ENCODE data around the gene OR51F2.
"Not testable (repeated sequence)": the region's sequence is repeated elsewhere in the genome, so short reads cannot be mapped to it uniquely, and the experiment has no call there.

The OR51F2 gene

GRCh38 chr11:4821021-4821420, at the start of gene OR51F2:
Gene OR51F2 (plus strand): TSS chr11:4821321. CDS start chr11:4821422, 101 bp downstream.
- no peak for DNase-seq

GRCh38 chr11:4782454-4782853, 38.7 kb upstream of the OR51F2 start:
- DNase-seq: no peak

GRCh38 chr11:4797206-4797605, 23.9 kb upstream of the OR51F2 start:
- DNase-seq: no peak

GRCh38 chr11:4798427-4799183, 22.5 kb upstream of the OR51F2 start:
- no peak for DNase-seq

- not testable (repeated sequence) for DNase-seq
Measured at GRCh38 chr11:4801316-4801715, 19.8 kb upstream of the OR51F2 start.

GRCh38 chr11:4804280-4804679, 16.8 kb upstream of the OR51F2 start, which contains the start of gene OR52R1:
Gene OR52R1 (minus strand): TSS chr11:4804380. CDS start chr11:4804380, 0 bp downstream.
- DNase-seq: no peak

- no peak for DNase-seq
Measured at GRCh38 chr11:4808476-4808875, 12.6 kb upstream of the OR51F2 start.

- no peak for DNase-seq
Measured at GRCh38 chr11:4809246-4809645, 11.9 kb upstream of the OR51F2 start.

GRCh38 chr11:4825132-4825531, 4.0 kb downstream of the OR51F2 start:
- no peak for DNase-seq

- DNase-seq: no peak
Measured at GRCh38 chr11:4826425-4826824, 5.3 kb downstream of the OR51F2 start.

GRCh38 chr11:4830346-4830745, 9.2 kb downstream of the OR51F2 start:
- no peak for DNase-seq

- DNase-seq: no peak
Measured at GRCh38 chr11:4830909-4831308, 9.8 kb downstream of the OR51F2 start.

- DNase-seq: no peak
Measured at GRCh38 chr11:4839851-4840549, 18.9 kb downstream of the OR51F2 start.

- no peak for DNase-seq
Measured at GRCh38 chr11:4848908-4849532, 27.9 kb downstream of the OR51F2 start, which contains the start of gene OR51S1. Gene OR51S1 (minus strand): TSS chr11:4849208. CDS start chr11:4849208, 0 bp downstream.

- DNase-seq: no peak
Measured at GRCh38 chr11:4851033-4851432, 29.9 kb downstream of the OR51F2 start.

GRCh38 chr11:4854286-4854685, 33.2 kb downstream of the OR51F2 start:
- not testable (repeated sequence) for DNase-seq

GRCh38 chr11:4862447-4863236, 41.5 kb downstream of the OR51F2 start:
- no peak for DNase-seq

- no peak for DNase-seq
Measured at GRCh38 chr11:4863876-4864275, 42.8 kb downstream of the OR51F2 start.

GRCh38 chr11:4865855-4866254, 44.7 kb downstream of the OR51F2 start:
- no peak for DNase-seq

Data from SHP77 (cell line).